CMK (cell line): ENCODE measurements around the gene OPN4.
A peak's percentile ranks its signal among the peaks of the same experiment; 100 is the strongest.

ENCODE experiments used
- DNase-seq: peaks from one replicate; pipeline ENCODE4 v3.0.0-alpha.2; 2010; ENCODE audit warnings: low read depth

Gene OPN4

GRCh38 chr10:86699991-86700840, 45.9 kb downstream of the OPN4 start:
- no peak for DNase-seq

DNA sequence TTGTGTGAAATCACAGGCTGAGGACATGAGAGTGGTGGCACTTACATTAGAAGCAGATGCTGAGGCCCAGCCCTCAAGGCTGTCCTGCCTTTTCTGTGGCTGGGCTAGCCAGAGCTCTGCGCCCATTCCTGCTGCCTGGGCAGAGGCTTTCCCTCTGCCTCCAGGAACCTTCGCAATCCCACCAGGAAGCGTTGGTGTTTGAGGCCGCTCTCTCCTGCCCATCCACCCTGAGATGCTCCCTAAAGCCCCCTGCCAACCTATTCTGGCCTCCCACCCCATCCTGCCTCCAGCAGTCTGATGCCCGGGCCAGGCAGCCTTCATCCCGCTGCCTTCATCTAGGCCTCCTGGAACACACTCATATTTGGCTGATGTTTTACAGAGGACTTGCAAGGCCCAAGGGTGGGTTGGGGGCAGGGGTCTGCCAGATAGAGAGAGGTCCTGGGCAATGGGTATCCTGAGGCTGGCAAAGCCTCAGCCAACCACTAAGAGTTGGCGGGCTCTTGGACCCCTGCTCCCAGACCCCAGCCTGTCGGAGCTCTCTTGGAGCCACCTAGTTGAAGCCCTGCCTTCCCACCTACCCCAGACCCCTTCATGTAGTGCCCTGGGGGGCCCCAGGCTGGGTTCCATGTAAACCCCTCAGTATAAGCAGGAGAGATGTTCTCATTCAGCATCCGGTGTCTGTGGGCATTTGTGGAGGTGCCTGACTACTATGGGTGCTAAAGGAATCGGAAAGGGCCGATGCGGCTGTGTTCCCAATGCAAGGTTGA, 46.7 kb downstream of the OPN4 start:
- no peak for DNase-seq

GRCh38 chr10:86703176-86703575, 48.8 kb downstream of the OPN4 start:
- DNase-seq: no peak

DNA sequence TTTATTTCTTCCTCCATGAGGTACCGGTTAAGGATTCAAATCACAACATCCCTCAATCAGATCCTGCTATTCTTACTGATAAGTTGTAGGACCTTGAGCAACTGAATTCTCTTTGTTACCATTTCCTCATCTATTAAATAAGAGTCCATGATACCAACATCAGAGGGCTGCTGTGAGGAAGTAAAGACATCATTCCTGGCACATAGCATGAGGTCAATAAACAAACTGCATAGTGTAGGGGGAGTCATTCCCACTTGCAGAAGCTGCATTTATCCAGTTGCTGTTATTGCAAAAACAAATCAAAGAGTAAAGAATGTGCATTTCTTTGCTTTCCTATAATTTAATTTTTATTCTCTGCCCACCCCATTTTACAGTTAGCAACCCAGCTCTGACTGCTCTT, 50.8 kb downstream of the OPN4 start:
- DNase-seq: no peak

DNA sequence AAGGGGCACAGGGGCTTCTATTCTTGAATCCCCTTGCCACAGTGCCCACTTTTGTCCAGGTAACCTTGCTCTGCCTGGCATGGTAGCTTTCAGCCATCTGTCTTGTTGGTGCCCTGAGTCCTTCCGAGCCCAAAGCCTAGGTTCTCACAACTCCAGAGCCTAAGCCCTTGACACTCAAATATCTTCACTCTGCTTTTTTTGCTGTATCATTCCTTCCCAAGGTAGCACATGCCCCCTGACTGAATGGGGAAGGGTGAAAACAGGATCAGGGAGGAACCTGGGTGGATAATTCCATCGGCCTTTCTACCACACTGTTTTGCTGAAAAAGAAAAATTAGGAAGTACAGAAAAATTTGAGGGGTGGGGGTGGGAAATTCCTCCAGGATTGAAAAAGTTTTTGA, 51.6 kb downstream of the OPN4 start:
- no peak for DNase-seq

GRCh38 chr10:86706401-86706841, 52.1 kb downstream of the OPN4 start:
- no peak for DNase-seq

DNA sequence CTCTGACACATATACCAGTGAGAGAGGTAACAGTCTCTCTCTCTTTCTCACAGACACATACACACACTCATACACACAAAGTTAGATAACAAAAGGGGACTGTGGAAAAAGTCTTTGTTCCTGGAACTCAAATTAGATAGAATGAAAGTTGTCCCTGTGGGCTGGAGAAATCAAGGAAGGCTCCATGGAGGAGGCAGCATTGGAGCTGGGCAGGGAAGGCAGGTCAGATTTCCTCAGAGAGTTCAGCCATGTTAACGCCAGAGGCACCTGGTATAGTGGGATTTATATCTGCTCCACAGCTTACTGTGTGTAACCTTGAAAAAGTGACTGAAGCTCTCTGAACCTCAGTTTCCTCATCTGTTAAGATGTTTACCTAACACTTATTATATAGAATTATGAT, 52.6 kb downstream of the OPN4 start:
- no peak for DNase-seq

GRCh38 chr10:86707505-86707904, 53.2 kb downstream of the OPN4 start:
- DNase-seq: no peak

DNA sequence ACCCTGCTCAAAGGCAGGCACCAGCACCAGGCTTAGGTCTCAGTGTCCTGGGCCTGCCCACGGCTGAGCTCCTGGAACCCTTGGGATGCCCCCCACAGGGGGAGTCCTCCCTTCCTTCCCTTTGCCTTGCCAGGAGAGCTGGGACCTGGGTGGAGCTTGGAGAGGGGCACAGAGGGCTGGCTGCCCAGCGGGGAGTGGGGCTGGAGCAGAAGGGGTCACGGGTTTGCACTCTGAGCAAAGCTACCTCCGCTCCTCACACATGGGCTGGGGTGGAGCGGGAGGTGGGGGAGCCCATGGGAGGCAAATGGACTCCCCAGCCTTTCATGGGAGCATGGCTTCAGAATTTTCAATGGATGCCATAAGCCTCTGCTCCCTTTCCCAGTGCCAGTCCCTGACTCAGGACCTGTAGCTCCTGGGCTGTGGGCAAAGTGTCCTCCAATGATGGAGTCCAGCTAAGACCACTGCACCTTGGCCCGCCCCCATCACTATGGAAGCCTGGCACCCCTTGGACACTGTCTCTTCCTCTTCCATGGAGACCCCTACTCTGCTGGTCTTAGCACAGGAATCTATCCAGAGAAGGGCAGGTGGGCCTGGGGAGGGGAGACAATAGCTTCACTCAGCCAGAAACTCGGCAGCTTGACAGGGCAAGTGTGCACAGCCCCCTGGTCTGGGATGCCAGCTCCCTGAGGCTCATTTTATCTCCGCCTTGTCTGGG, 53.9 kb downstream of the OPN4 start:
- DNase-seq: no peak

DNA sequence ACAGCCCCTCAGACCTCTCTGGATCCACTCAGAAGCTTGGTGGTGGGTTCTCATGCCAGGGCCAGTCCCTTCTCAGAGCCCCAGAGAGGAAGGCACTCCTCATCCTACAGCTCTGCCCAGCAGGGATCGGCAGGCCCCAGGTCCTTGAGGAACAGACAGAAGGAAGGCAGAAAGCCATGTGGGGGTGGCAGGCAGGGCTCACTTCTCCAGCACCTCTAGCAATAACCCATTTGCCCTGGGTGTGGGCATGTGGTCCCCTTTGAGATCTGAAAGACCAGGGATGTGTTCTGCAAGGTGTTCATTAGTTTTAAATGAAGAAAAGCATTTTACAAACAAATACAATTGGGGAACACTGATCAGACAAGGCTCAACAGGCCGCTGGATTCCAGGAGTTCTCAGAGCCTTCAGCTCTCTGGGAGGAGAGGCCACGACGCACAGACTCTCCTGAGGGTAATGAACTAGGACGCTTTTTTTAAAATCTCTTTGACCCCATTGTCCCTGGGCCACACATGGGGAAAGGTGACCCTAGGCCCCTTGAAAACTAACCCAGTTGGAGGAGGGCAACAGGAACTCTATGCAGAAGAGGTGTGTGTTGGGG, 54.5 kb downstream of the OPN4 start:
- DNase-seq: no peak

DNA sequence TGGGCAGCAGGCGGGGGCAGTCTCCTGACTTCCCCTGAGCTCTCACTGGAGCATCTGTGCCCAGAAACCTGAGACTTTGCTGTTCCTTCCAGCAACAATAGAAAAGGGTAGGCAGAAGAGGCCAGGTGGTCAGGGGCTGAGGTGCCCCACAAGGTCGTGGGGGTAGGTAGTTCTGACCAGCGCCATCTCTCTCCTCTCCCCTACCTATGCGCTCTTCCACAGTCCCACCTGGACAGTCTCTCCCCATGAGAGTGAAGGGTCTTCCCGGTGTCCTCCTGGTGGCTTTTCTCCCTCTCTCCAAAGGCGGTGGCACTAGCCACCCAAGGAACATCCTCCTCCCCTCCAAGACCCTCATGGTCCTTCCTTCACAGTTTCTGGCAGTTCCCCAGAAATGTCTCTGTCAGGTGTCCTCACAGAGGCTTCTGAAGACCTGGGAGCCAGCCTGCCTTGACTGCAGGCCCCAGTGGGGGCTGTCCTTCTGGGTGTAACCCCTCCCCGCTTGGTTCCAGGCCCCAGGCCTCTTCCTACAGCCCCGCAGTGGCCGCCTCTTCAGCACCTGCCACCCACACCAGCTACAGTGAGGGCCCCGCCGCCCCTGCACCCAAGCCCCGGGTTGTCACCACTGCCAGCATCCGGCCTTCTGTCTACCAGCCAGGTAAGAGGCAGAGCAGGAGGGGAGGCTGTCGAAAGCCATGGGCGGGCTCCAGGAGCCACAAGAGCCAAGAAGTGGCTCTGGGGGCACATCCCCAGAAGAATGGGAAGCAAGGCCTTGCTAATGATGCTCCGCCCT, 55.2 kb downstream of the OPN4 start:
- no peak for DNase-seq

DNA sequence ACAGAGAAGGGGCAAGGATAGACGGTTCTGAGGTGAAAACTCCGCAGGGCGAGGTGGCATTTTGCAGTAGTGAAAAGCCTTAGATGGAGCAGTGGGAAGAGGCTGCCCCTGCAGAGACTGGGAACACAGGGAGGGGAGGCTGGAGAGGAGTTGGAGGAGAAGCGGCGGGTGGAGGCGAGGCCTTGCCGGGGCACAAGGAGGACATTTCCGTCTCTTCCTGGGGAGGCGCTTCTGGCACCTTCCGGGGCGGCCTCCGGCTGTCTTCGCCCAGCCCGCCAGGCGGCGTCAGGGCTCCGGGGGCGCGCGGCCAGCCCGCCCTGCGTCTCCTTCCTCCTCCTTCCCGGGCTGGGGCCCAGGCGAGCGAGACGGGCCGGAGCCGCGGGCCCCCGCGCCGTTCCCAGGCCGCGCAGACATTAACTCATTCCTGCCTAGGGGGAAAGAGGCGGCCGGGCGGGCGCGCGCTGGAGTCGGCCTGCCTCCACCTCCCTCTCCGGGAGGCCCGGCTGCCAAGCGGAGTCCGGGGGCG, 56.7 kb downstream of the OPN4 start:
- peak; percentile 37 for DNase-seq

DNA sequence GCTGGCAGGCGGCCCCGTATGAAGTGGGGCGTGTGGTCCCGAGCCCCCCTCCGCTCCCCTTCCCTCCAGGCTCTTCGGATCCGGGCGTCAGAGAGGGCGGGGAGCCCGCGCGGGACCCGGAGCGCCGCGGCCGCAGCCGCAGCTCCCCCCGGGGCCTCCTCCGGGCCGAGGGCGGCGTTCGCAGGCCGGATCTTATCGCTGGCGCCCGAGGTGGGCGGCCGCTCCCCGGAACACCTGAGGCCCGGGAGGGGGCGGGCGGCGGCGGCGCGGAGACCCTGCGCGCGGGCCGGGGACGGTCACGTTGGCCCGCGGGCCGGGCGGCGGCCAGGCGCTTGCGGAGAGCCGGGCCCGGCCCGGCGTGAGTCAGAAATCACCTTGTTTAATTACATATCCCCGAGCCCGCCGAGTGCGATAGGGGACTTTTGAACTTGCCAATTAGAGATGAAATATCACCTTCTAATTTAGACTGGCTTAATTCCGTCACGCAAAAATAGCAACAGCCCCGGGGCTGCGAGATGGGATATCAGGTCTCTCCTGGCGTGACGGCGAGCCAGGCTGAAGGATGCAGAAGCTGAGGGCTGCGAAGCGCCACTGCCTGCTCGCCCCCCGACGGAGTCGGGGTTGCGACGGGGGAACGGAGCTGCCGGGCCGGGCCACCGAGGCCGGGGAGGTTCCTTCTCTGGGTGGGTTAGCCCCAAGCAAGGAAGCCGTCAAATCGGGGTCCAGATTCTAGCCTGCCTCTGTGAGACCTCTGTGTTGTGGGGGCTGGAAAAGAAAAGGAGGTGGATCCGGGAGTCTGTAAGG, 57.4 kb downstream of the OPN4 start:
- DNase-seq: no peak

DNA sequence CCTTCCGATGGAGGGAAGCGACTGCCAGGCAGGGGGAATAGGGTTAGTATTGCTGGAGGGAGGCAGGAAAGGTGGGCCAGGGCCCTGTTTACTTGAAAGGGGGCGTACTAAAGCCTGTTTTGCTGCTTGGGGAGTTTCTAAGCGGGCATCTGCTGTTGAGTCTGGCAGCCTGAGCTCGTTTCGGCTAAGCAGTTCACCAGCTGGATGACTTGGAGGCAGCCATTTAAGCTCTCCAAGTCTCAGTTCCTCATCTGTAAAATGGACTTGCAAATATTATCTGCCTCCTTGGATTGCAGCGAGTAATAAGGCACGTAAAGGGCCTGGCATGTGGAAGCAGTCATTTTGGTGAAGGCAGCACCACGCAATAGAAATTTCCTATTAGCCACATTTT, 58.0 kb downstream of the OPN4 start:
- DNase-seq: no peak

GRCh38 chr10:86715156-86715795, 60.9 kb downstream of the OPN4 start:
- DNase-seq: no peak

DNA sequence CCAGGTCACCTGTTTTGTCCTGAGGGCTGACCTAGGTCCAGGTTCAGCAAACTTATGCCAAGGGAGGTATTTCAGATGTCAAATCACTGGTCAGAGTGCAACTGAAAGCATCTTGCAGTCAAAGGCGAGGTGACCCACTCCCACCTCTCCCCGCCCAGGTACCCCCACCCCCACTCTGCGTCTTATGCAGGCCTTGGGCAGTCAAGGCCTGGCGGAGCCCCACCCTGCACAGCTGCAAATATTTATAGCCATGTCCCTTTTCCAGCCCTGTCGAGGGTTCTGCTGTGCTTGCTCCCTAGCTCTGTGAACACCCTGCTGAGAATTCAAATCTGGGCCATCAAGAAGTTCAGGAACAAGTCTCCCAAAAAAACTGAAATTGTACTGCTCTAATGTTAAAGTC, 61.5 kb downstream of the OPN4 start:
- no peak for DNase-seq
